Astrocyte of the cerebellum (primary cell): Measurements from ENCODE around the gene HAND1.

ENCODE experiments used
- DNase-seq: peaks from one replicate; pipeline ENCODE4 v3.0.0-alpha.2; 2011; ENCODE audit warnings: low read depth
- H3K4me3 ChIP-seq: 2 replicates; pipeline ENCODE4 v1.5.1; 2011; ENCODE audit warnings: mild to moderate bottlenecking, low read depth, low read length, moderate library complexity
- CTCF ChIP-seq: IDR thresholded peaks from 2 replicates; pipeline ENCODE4 v1.5.1; 2012; ENCODE audit warnings: low read length, low read depth, moderate library complexity, mild to moderate bottlenecking; ENCODE audit errors: missing control alignments
- in situ Hi-C: cut with HindIII; loops from 2 replicates; pipeline ENCODE4 v1.10.0; 2017; ENCODE audit warnings: low sequenced_read_pairs

Gene HAND1

DNA sequence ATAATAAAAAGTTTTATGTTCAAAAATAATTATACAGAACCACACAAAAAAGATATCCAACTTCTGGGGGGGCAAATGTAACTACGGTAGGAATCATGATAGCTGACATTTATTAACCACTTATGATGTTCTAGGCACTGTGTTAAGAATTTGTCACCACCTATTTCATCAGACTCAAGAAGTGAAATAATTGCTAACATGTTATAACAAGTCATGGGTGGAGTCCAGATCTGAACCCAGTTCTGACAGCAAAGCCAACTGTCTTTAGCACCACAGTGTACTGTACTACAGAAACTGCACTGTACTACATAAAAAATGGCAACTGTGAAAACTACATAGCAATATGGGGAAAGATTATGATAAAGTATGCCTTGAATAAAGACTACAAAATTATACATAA, 35.2 kb downstream of the HAND1 start:
- no peak overlapping the region for H3K4me3 ChIP-seq
- TF ChIP-seq CTCF = no peak
- DNase-seq = no peak
- in situ Hi-C loops = no loop called here

- no peak overlapping the region for H3K4me3 ChIP-seq
- in situ Hi-C loops = no loop called here
- TF ChIP-seq CTCF = no peak
- no peak for DNase-seq
Observed at GRCh38 chr5:154440540-154440939, 37.5 kb downstream of the HAND1 start.

DNA sequence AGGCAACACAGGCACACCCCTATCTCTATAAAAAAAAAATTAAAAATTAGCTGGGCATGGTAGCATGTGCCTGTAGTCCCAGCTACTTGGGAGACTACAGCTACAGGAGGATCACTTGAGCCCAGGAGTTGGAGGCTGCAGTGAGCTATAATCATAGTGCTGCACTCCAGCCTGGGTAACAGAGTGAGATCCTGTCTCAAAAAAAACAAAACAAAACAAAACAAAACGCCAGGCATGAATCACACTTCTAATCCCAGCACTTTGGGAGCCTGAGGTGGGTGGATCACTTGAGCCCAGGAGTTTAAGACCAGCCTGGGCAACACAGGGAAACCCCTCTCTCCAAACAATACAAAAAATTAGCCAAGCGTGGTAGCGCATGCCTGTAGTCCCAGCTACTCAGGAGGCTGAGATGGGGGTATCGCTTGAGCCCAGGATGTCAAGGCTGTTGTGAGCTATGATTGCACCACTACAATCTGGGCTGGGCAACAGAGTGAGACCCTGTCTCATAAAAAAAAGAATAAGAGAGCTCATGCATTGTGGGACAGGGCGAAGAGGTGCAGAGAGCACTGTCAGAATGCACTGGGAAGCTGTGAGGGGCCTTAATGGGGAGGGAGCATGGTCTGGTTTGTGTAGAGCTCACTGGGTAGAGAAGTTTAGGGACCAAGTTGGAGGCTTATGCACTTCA, 40.6 kb downstream of the HAND1 start:
- in situ Hi-C loops = no loop called here
- no peak for DNase-seq
- H3K4me3 ChIP-seq = no peak overlapping the region
- no peak for TF ChIP-seq CTCF

- no peak overlapping the region for H3K4me3 ChIP-seq
- in situ Hi-C loops = no loop called here
- no peak for DNase-seq
- TF ChIP-seq CTCF = no peak
Observed at GRCh38 chr5:154435226-154435625, 42.8 kb downstream of the HAND1 start.

DNA sequence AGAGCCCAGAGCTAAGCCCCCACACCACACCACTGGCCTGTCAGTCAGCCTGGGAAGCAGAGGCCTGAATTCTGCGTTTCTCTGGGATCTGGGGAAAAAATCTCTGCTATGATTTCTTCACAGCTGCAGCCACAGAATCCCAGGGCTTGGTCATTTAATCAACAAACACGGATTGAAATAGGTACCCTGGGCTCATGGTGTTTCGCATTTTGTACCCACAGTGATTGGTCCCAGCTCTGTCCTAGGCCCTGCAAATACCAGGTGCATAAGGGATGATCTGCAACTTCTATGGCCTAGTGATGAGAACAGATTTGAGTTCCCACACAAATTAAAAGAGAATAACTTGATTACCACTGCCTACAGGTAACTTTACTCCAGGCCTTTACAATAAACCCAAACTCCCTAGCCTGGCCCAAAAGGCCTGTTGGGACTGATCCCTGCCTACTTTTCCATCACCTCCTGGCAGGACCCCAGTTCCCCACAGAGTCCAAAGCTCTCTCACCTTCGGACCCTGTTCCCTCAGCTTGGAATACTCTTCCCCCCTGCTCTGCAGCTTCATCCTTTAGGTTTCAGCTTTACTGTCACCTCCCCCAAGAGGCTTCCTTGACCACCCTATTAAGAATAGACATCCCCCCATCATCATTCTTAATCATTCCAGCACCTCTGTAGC, 46.9 kb downstream of the HAND1 start:
- in situ Hi-C loops = no loop called here
- TF ChIP-seq CTCF = no peak
- DNase-seq = no peak
- no peak overlapping the region for H3K4me3 ChIP-seq

GRCh38 chr5:154430466-154430865, 47.6 kb downstream of the HAND1 start:
- no peak for TF ChIP-seq CTCF
- in situ Hi-C loops = no loop called here
- no peak overlapping the region for H3K4me3 ChIP-seq
- no peak for DNase-seq
